ENCODE measurements around the gene FAM78B. TPM values are rescaled to one million over a fixed set of nuclear protein-coding genes. Genes with fewer than 3 reads are reported as not detected.

Gene FAM78B
- total RNA-seq, 1 donor from 2014 or later, result 4.1 TPM

DNA sequence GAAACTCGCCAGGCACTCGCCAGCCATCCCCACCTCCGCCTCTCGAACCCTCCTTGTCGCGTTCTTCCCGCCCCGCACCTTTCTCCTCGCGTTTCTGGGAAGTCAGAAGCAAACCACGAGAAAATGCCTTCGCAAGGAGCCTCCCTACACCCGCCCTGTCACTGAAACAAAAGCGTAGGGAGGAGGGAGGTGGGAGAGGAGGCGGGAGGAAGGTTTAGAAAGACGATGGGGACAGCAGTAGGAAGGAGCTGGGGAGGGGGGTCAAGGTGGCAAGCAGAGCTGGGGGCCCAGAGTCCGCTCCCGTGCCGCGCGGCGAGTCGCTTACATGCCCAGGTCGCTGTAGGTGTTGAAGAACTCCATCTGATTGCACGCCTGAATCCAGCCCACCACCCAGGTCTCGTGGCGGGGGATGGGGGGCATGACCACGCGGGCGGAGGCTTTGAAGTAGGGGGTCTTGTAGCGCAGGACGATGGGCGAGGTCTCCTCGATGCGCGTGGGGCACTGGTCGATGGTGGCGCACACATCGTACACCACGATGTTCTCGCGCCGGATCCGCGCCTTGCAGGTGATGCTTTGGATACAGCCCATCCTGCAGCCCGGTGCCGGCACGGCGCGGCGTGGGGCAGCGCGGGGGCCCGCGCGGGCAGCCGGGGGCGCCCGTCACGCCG is 1.0 kb downstream of the FAM78B start:
- DNase-seq (ENCODE audit: low spot score in 2 of 2) (peak; percentile 28 to 32), FAIRE-seq (no peak)

GRCh38 chr1:166164995-166165660 is 1.7 kb downstream of the FAM78B start:
- FAIRE-seq (no peak), DNase-seq (ENCODE audit: low spot score in 2 of 2) (peak; percentile 28 to 36)

DNA sequence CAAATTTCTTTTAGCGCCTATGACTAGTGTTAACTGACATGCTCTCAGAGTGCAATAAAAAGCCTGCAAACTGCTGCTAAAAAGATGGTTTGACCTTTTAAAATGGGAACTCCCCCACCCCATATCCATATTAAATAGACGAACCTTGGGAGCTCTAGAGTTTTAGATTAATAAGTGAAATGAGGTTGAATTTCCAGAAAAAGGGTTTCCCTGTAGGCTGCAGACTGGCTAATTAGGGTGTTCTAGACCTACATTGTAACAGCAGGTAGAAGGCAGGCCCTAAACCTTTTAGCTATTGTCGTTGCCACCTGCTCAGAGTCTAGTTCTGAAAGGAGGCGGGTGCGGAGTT is 2.2 kb downstream of the FAM78B start:
- DNase-seq (ENCODE audit: low spot score in 2 of 2), result no peak
- no peak for FAIRE-seq

- DNase-seq (ENCODE audit: low spot score in 2 of 2), result no peak
- no peak for FAIRE-seq
Measured at GRCh38 chr1:166159656-166160055, 7.1 kb downstream of the FAM78B start.

- DNase-seq (ENCODE audit: low spot score in 2 of 2) (no peak), FAIRE-seq (no peak)
Measured at GRCh38 chr1:166156674-166157073, 10.1 kb downstream of the FAM78B start.

GRCh38 chr1:166155108-166155507 is 11.7 kb downstream of the FAM78B start:
- DNase-seq (ENCODE audit: low spot score in 2 of 2) (no peak), FAIRE-seq (no peak)

DNA sequence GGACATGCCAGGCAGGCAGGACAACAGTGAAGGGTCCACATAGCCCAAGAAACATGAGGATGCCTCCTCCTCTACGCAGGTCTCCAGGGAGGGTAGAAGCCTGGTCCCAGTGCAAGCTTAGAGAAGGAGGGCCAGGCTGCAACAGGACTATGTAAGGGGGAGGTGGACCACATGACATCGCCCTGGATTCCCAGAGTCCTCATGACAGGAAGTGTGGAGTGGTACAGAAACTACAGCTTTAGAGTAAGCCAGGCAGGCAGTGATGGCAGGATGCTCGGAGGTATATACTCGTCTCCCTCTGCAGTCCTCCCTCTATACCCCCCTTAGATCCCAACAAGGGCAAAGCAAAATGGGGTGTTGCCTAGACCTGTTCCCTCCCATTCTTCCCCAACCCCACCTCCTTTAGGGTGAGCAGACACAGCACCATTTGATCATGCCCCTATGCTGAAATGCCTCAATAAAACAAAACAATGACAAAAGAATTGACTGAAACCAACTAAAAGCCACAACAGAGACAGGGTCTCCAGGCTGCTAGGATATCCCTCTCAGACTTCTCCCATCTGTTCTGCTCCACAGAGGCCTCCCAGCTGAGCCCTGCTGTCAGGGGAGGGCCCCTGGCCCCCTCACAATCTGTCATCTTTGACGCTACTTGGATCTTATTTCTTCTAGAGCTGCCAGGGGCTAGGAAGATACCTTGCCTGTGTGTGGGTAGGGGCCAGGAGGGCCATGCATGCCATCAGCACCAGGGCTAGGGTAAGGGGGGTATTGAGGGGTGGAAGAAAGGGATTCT is 13.1 kb downstream of the FAM78B start:
- FAIRE-seq (no peak), DNase-seq (ENCODE audit: low spot score in 2 of 2) (no peak)

GRCh38 chr1:166152978-166153377 is 13.8 kb downstream of the FAM78B start:
- DNase-seq (ENCODE audit: low spot score in 2 of 2) (no peak), FAIRE-seq (no peak)

GRCh38 chr1:166151804-166152203 is 15.0 kb downstream of the FAM78B start:
- FAIRE-seq (no peak), DNase-seq (ENCODE audit: low spot score in 2 of 2) (no peak)

DNA sequence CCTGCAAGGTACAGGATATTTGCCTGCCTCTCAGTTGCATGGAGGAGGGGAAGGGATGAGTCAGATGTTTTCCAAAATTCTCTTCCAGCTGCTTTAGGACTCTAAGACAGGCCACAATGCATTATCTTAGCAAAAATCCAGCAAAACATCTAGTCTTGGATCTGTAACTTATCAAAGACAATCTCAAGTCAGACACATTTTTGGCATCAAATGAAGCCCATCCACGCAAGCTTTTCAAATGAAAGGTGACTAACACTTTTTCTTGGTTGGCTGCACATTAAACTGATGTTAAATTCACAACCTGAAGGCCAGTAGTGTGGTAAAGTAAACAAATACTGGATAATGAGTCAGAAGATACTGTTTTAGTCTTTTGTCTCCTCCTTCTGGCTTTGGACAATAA is 21.3 kb downstream of the FAM78B start:
- FAIRE-seq (no peak), DNase-seq (ENCODE audit: low spot score in 2 of 2) (no peak)

DNA sequence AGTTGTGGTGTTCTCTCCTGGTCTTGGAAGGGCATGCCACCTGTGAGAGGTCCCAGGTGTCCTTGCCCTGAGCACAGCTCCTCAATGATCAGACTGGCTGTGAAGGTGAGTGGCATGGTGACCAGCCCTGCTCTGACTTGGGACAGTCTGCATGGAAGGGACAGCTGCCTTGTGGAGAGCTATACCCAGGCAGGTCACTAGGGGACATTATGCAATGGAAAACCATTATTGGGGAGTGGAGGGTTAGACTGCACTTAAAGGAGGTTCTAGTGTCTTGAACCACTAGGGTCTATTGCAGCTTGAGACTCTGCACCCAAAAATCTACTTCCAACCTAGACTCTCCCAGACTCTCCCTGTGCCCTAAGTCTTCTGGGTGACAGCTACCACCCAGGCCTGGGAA is 24.8 kb downstream of the FAM78B start:
- DNase-seq (ENCODE audit: low spot score in 2 of 2), result no peak
- no peak for FAIRE-seq

DNA sequence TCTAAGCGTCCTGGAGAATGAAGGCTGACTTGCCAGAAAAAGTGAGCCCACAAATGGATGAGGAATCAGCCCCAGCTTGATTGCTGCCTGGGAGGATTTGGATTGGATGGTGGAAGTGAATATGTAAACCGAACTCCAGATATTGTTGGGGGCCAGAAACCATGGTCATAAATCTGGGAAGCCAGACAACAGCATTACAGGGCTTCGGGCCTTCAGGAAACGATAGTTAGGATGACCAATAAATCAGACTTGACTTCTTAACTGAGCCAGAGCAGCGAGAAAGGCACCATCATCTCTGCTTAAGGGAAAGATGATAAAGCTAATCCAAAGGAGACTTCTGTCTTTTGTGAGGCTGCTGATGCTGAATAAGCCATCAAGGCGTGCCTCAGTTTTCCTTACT is 26.6 kb downstream of the FAM78B start:
- DNase-seq (ENCODE audit: low spot score in 2 of 2), result no peak
- FAIRE-seq, result no peak

GRCh38 chr1:166139735-166140134 is 27.1 kb downstream of the FAM78B start:
- FAIRE-seq (no peak), DNase-seq (ENCODE audit: low spot score in 2 of 2) (no peak)

- DNase-seq (ENCODE audit: low spot score in 2 of 2), result no peak
- no peak for FAIRE-seq
Measured at GRCh38 chr1:166136699-166137401, 30.0 kb downstream of the FAM78B start.

GRCh38 chr1:166136222-166136621 is 30.6 kb downstream of the FAM78B start:
- DNase-seq (ENCODE audit: low spot score in 2 of 2), result no peak
- no peak for FAIRE-seq

GRCh38 chr1:166133857-166134256 is 32.9 kb downstream of the FAM78B start:
- FAIRE-seq (no peak), DNase-seq (ENCODE audit: low spot score in 2 of 2) (no peak)

- DNase-seq (ENCODE audit: low spot score in 2 of 2) (no peak), FAIRE-seq (no peak)
Measured at GRCh38 chr1:166133276-166133841, 33.4 kb downstream of the FAM78B start.

GRCh38 chr1:166132496-166132895 is 34.3 kb downstream of the FAM78B start:
- no peak for DNase-seq (ENCODE audit: low spot score in 2 of 2)
- no peak for FAIRE-seq

- FAIRE-seq (no peak), DNase-seq (ENCODE audit: low spot score in 2 of 2) (no peak)
Measured at GRCh38 chr1:166129006-166129405, 37.8 kb downstream of the FAM78B start.

DNA sequence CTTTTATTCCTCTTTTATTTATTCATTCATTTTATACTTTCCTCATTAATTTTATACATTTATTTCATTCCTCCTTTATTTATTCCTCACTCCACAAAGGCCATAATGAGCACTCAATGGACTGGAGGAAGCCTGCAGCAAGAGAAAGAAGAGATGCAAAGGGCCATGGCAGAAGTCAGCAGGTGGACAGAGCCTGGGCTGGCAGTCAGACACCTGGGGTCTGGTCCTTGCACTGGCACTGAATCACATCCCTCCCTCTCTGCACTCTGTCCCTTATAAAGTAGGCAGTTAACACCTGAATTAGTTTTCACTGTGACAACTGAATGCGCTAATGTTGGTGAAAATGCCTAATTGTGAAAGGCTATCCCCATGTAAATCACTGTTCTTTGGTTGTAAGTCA is 38.6 kb downstream of the FAM78B start:
- no peak for DNase-seq (ENCODE audit: low spot score in 2 of 2)
- FAIRE-seq, result no peak

- no peak for DNase-seq (ENCODE audit: low spot score in 2 of 2)
- no peak for FAIRE-seq
Measured at GRCh38 chr1:166127003-166127402, 39.8 kb downstream of the FAM78B start.
